SJSA1 (cell line): ENCODE results near the gene ATAT1. TPM values are rescaled to one million over a fixed set of nuclear protein-coding genes. Genes with fewer than 3 reads are reported as not detected.
"Not testable (repeated sequence)": the region's sequence is repeated elsewhere in the genome, so short reads cannot be mapped to it uniquely, and the experiment has no call there.

Source experiments
- DNase-seq, 2 experiments: peaks; one replicate each; pipeline ENCODE4 v3.0.0-alpha.2; 2015 to 2020; ENCODE audit warnings: low spot score in 2 of 2, low read depth in 1 of 2
- H3K27ac ChIP-seq: fragments of 250-450 bp; sonication (Bioruptor Pico); 2 replicates; pipeline ENCODE4 v1.5.1; 2020; ENCODE audit warnings: mild to moderate bottlenecking, moderate library complexity
- H3K27me3 ChIP-seq: fragments of 250-450 bp; sonication (Bioruptor Pico); replicated peaks from 2 replicates; pipeline ENCODE4 v1.5.1; 2020; ENCODE audit warnings: mild to moderate bottlenecking, moderate library complexity
- H3K36me3 ChIP-seq: fragments of 250-450 bp; sonication (Bioruptor Pico); 2 replicates; pipeline ENCODE4 v1.5.1; 2020; ENCODE audit warnings: mild to moderate bottlenecking
- H3K4me1 ChIP-seq: fragments of 250-450 bp; sonication (Bioruptor Pico); replicated peaks from 2 replicates; pipeline ENCODE4 v1.6.1; 2021; ENCODE audit warnings: mild to moderate bottlenecking
- H3K4me3 ChIP-seq: fragments of 250-450 bp; sonication (Bioruptor Pico); 2 replicates; pipeline ENCODE4 v1.5.1; 2020; ENCODE audit warnings: mild to moderate bottlenecking
- H3K9me3 ChIP-seq: fragments of 250-450 bp; sonication (Bioruptor Pico); replicated peaks from 2 replicates; pipeline ENCODE4 v1.5.1; 2020; ENCODE audit warnings: mild to moderate bottlenecking
- total RNA-seq: library from RNA; depleted of rRNA; stranded (reverse); fragments of >200 nt; shearing (Covaris generic); gene quantifications from 2 replicates; pipeline ENCODE4 v1.2.3, GENCODE V29; 2014; rRNA removed

ATAT1 gene
- 0.66 and 3.4 TPM in 2 replicates for total RNA-seq

DNA sequence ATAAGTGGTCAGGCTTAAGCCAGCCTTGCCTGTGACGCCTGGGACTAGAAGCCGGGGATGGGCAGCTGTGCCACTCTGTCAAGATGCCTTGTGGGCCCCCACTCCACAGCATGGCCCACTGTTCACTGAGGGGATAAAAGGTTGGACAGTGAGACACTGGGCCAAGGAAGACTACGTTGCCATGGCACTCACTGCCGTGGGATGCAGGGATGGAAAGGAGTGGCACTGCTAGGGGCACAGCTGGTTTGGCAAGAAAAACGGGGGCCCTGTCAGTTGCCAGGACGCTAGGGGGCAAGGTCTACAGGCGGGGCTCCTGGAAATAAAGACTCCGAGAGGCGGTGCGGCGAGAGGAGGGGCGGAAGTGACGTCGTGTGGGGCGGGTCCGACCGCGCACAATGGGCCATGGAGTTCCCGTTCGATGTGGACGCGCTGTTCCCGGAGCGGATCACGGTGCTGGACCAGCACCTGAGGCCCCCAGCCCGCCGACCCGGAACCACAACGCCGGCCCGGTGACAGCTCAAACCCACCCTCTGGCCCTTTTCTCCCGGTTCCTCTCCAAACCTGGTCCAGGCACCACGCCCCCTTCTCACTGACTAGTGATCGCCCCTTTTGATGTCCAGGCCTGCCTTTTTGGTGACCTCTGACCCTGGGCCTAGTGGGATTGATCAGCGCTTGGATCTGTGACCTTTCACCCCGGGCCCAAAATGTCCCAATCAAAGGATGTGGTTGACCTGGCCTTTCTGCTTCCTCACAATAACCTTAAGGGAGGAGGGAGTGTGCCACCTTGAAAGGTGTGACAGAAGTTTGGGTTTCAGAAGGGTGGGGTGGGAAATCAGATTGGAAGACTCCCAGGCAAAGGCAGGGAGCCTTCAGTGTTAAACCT, at the start of gene ATAT1:
Gene ATAT1 (plus strand): TSS at position 391 of the 883 bp plus-strand sequence.
- Histone ChIP-seq H3K27me3 (no peaks in the 10 kb centered on the region), H3K4me1 (peaks cover 15% of the 10 kb centered on the region), H3K27ac (peak within 1 kb of the TSS; percentile 64), H3K36me3 (peaks cover 73% of the 10 kb centered on the region), H3K9me3 (no peaks in the 10 kb centered on the region), H3K4me3 (peak within 1 kb of the TSS; percentile 56)
- peak; percentile 75 to 88 for DNase-seq

DNA sequence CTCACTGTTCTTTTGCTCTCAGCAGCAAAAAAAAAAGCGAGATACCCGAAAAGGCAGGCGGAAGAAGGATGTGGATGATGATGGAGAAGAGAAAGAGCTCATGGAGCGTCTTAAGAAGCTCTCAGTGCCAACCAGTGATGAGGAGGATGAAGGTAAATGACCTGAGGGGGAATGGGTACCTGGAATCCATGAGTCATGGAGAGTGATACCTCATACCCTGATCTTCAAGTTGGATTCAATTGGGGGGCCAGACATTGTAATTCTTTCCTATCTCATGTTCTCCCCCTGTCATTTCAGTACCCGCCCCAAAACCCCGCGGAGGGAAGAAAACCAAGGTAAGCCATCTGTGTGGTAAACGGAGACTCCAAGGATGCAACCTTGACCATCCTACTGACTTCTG, 48.6 kb upstream of the ATAT1 start:
- Histone ChIP-seq H3K9me3 (no peaks in the 10 kb centered on the region), H3K4me3 (no peak overlapping the region), H3K27me3 (no peaks in the 10 kb centered on the region), H3K4me1 (no peaks in the 10 kb centered on the region), H3K36me3 (peaks cover 80% of the 10 kb centered on the region), H3K27ac (no peak overlapping the region)
- DNase-seq, result no peak

DNA sequence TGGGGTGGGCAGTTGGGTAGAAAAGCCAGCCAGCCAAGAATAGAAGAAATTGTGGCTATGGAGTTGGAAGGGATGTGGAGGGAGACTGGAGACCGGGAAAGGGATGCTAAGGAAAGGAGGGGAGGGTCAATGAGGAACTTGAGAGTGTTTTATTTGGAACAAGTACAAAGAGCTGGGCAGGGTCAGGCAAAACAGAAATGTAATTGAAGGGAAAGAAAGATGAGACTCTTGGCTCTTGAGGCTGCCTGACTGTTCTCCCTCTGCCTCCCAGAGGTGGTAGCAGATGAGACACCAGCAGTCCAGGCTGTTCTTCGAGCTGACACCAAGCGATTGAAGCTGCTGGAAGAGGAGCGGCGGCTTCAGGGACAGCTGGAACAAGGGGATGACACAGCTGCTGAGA, 42.8 kb upstream of the ATAT1 start:
- Histone ChIP-seq H3K9me3 (no peaks in the 10 kb centered on the region), H3K36me3 (peaks cover 94% of the 10 kb centered on the region), H3K4me3 (no peak overlapping the region), H3K4me1 (no peaks in the 10 kb centered on the region), H3K27me3 (no peaks in the 10 kb centered on the region), H3K27ac (no peak overlapping the region)
- DNase-seq, result no peak

DNA sequence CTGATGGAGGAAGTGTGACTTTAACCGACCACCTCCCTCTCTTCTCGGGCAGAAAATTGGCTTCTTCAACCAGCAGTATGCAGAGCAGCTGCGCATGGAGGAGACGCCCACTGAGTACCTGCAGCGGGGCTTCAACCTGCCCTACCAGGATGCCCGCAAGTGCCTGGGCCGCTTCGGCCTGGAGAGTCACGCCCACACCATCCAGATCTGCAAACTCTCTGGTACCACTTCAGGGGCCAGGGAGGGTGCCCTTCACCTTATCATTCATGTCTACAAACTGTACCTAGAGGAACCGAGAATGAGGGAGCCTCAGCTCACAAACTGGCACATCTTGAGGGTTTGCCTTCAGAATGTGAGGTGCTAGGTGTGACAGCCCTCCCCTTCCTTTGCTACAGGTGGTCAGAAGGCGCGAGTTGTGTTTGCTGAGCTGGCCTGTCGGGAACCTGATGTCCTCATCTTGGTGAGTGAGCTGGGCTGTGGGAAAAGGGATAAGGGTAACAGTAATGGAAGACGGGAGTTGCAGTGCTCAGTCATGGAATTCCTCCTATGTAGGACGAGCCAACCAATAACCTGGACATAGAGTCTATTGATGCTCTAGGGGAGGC, 36.8 kb upstream of the ATAT1 start:
- Histone ChIP-seq H3K27ac (no peak overlapping the region), H3K36me3 (peaks cover 90% of the 10 kb centered on the region), H3K9me3 (no peaks in the 10 kb centered on the region), H3K27me3 (no peaks in the 10 kb centered on the region), H3K4me1 (no peaks in the 10 kb centered on the region), H3K4me3 (no peak overlapping the region)
- DNase-seq, result no peak

DNA sequence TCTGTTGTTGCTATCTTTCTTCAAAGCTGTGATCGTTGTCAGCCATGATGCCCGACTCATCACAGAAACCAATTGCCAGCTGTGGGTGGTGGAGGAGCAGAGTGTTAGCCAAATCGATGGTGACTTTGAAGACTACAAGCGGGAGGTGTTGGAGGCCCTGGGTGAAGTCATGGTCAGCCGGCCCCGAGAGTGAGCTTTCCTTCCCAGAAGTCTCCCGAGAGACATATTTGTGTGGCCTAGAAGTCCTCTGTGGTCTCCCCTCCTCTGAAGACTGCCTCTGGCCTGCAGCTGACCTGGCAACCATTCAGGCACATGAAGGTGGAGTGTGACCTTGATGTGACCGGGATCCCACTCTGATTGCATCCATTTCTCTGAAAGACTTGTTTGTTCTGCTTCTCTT, 36.2 kb upstream of the ATAT1 start:
- Histone ChIP-seq H3K4me3 (no peak overlapping the region), H3K36me3 (peaks cover 90% of the 10 kb centered on the region), H3K27ac (no peak overlapping the region), H3K4me1 (no peaks in the 10 kb centered on the region), H3K27me3 (no peaks in the 10 kb centered on the region), H3K9me3 (no peaks in the 10 kb centered on the region)
- no peak for DNase-seq

DNA sequence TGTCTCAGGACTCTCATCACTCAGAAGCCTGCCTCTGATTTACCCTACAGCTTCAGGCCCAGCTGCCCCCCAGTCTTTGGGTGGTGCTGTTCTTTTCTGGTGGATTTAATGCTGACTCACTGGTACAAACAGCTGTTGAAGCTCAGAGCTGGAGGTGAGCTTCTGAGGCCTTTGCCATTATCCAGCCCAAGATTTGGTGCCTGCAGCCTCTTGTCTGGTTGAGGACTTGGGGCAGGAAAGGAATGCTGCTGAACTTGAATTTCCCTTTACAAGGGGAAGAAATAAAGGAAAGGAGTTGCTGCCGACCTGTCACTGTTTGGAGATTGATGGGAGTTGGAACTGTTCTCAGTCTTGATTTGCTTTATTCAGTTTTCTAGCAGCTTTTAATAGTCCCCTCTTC, 35.7 kb upstream of the ATAT1 start:
- DNase-seq, result no peak
- H3K27ac ChIP-seq, result no peak overlapping the region
- H3K27me3 ChIP-seq, result no peaks in the 10 kb centered on the region
- H3K9me3 ChIP-seq, result no peaks in the 10 kb centered on the region
- H3K36me3 ChIP-seq, result peaks cover 86% of the 10 kb centered on the region
- no peaks in the 10 kb centered on the region for H3K4me1 ChIP-seq
- H3K4me3 ChIP-seq, result no peak overlapping the region

DNA sequence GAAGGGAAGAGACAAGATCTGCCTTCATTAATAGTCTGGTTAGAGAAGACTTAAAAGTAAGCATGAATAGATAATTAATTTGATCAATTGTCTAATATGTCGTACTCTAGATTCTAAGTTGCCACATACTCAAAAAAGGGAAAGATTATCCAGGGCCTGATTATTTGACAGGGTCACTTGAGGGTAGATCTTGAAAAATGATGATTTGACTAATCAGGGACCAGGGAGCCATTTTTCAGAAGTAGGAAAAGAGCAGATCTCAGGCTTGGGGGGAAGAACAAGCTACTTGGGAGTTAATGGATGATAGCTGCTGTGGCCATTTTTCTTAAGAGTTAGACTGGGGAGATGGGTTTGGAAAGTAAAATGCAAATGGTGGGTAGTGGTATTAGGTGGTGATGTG, 34.4 kb upstream of the ATAT1 start:
- no peak overlapping the region for H3K27ac ChIP-seq
- H3K4me3 ChIP-seq, result no peak overlapping the region
- DNase-seq, result no peak
- peaks cover 76% of the 10 kb centered on the region for H3K36me3 ChIP-seq
- no peaks in the 10 kb centered on the region for H3K4me1 ChIP-seq
- no peaks in the 10 kb centered on the region for H3K27me3 ChIP-seq
- no peaks in the 10 kb centered on the region for H3K9me3 ChIP-seq

DNA sequence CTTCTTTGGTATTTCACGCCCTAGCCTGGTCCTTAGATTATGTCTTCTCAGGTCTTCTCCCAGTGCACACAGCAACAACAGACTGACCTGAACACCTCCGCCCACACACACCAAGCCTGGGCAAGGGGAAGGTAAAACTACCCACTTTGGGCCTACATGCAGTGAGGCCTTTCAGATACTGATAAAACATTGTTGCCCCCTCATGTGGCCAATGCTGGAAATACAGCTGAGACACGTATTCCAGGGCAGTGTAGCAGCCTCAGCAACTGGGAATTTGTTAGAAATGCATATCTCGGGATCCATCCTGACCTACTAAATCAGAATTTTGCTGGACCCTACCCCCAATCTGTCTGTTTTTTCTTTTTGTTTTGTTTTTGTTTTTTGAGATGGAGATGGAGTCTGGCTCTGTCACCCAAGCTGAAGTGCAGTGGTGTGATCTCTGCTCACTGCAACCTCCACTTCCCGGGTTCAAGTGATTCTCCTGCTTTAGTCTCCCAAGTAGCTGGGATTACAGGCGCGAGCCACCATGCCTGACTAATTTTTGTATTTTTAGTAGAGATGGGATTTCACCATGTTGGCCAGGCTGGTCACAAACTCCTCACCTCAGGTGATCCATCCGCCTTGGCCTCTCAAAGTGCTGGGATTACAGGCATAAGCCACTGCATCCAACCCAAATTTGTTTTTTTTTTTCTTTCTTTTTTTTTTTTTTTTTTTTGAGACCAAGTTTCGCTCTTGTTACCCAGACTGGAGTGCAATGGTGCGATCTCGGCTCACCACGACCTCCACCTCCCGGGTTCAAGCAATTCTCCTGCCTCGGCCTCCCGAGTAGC, 29.1 kb upstream of the ATAT1 start:
- not testable (repeated sequence) for H3K4me1 ChIP-seq, H3K27me3 ChIP-seq, H3K27ac ChIP-seq, H3K9me3 ChIP-seq, H3K4me3 ChIP-seq
- peak; percentile 62 to 79 for DNase-seq
- H3K36me3 ChIP-seq, result peaks cover 63% of the 10 kb centered on the region

DNA sequence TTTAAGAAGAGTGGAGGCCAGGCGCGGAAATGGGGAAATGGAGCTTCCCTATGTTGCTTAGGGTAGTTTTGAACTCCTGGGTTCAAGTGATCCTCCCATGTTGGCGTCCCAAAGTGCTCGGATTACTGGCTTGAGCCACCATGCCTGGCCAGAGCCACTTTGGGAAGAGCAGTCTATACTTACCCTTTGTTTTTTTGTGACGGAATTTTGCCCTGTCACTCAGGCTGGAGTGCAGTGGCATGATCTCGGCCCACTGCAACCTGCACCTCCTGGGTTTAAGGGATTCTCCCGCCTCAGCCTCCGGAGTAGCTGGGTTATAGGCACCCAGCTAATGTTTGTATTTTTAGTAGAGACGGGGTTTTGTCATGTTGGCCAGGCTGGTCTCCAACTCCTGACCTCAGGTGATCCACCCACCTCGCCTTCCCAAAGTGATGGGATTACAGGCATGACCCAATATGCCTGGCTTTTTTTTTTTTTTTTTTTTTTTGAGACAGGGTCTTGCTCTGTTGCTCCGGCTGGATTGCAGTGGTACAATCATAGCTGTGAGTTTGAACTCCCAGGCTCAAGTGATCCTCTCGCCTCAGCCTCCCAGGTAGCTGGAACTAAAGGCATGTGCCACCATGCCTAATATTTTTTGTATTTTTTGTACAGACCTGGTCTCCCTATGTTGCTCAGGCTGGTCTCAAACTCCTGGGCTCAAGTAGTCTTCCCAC, 27.6 kb upstream of the ATAT1 start:
- Histone ChIP-seq H3K27ac (no peak overlapping the region), H3K4me3 (no peak overlapping the region), H3K27me3 (no peaks in the 10 kb centered on the region), H3K9me3 (no peaks in the 10 kb centered on the region), H3K36me3 (peaks cover 69% of the 10 kb centered on the region), H3K4me1 (no peaks in the 10 kb centered on the region)
- DNase-seq, result no peak

DNA sequence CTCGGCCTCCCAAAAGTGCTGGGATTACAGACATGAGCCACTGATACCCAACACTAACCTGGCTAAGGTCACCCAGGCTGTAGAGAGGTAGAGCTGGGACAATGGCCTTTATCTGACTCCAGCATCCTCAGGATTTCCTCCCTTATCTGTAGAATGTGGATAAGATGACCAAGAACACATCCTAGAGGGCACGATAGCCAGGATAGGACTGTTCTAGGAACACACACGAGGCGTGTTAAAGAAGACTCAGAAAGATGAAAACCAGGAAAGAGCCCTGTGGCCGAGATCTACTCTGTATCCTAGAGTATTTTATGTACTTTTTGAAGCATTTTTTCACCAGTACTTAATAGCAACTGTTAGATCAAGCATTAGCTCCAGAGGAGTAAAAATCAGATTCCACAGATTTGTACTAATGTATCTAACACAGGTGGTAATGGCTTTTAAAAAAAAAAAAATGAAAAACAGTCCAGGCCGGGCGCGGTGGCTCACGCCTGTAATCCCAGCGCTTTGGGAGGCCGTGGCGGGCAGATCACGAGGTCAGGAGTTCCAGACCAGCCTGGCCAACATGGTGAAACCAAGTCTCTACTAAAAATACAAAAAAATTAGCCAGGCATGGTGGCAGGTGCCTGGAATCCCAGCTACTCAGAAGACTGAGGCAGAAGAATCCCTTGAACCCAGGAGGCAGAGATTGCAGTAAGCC, 26.9 kb upstream of the ATAT1 start:
- Histone ChIP-seq H3K4me1 (no peaks in the 10 kb centered on the region), H3K36me3 (peaks cover 69% of the 10 kb centered on the region), H3K4me3 (no peak overlapping the region), H3K27me3 (no peaks in the 10 kb centered on the region), H3K9me3 (no peaks in the 10 kb centered on the region), H3K27ac (no peak overlapping the region)
- DNase-seq, result no peak

DNA sequence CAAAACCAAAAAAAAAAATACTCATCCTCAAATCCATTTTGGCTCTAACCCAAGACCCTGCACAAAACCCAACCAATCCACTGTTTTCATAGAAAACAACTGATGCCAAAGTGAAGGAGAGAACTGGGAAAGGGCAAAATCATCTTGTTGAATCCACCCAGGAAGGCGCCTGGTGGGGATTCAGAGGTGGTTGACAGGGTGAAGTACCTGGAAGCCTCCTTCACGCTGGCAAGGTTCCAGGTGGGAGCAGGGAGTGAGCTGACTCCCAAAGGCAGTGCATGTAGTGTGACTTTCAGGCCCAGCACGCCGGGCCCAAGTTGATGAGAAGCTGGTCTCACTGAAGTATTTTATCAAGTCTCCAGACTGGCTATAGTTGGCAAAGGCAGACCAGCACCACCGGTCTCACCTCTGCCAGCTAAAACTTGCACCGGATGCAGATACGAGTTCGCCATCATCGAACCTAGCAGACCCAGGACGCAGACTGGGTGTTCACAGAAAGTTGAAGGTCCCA, 26.2 kb upstream of the ATAT1 start:
- no peak for DNase-seq
- H3K27me3 ChIP-seq, result no peaks in the 10 kb centered on the region
- no peak overlapping the region for H3K4me3 ChIP-seq
- no peaks in the 10 kb centered on the region for H3K9me3 ChIP-seq
- H3K36me3 ChIP-seq, result peaks cover 69% of the 10 kb centered on the region
- no peaks in the 10 kb centered on the region for H3K4me1 ChIP-seq
- H3K27ac ChIP-seq, result no peak overlapping the region

DNA sequence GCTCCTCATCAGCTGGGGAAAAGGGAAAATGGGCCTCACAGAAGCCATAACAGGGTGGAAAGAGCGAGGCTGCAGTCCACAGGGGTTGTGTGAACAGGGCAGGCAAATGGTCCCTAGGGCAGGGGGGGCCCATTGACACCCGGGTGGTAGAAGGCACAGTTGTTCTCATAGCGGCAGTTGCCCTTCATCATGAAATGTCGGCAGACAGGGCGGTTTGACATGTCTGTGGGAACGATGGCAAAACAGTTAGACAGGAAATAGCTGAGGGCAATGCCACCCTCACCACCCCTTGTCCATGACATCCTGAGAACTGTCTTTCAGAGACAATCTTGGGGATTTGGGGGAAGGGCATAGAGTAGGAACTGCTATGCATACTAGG, 25.2 kb upstream of the ATAT1 start:
- DNase-seq, result no peak
- Histone ChIP-seq H3K4me3 (no peak overlapping the region), H3K4me1 (no peaks in the 10 kb centered on the region), H3K36me3 (peaks cover 77% of the 10 kb centered on the region), H3K27ac (no peak overlapping the region), H3K27me3 (no peaks in the 10 kb centered on the region), H3K9me3 (no peaks in the 10 kb centered on the region)
